T-helper 22 cell (primary cell): ENCODE measurements around the gene CRYBA2.

Source experiments
- DNase-seq: peaks from one replicate; pipeline ENCODE4 v3.0.0-alpha.2; 2020; ENCODE audit warnings: low read depth

The CRYBA2 gene

DNA sequence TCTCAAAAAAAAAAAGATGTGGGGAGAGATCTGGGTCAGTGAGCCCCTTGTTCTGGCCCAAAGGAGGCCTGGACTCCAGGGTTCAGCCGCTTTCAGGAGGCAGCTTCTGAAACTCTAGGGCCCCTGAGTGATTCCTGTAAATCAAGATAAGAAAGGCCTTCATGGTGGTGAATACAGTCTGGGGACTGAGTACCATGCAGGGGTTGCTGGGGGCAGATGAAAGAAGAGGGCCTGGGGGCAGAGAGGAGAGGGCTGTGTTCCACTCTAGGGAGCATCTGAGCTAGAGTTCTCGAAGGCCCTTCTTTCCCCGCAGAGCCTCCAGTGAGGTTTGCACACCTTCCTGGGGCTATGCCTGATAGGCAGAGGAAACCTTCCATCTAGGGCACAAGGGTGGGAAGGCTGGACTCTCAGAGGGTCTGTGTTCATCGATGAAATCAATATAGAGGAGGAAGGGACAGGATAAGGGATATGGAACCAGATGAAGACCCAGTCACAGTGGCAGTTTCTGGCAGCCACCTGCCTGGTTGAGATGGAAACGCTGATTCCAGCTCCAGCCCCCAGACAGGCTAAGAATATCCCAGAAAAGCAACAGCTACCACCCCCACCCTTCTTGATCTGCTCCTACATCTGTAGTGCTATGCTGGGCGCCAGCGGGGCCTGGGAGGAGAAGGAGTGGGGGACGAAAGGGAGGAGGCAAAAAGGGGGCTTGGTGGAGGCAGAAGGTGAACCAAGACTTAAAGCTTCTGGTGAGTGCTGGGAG, 38.5 kb downstream of the CRYBA2 start:
- DNase-seq: no peak

DNA sequence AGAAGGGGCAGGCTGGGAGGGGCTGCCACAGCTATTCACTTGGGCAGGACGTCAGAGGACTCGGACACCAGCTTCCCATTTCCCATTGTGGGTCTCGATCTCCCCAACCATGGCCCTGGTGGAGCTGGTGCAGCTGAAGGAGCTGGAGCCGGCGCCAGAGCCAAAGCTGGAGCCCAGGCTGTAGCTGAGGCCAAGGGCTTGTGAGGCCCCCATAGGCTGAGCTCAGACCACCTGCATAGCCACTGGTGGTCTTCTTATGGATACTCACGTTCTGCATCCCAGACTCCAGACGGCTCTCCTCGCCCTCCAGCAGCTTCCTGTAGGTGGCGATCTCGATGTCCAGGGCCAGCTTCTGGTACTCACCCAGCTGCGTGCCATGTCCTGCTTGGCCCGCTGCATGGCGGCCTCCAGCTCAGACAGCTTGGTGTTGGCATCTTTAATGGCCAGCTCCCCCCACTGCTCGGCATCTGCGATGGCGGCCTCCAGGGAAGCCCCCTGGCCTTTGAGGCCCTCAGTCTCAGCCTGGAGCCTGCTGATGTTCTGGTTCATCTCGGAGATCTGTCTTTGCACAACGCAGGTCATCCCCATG, 39.8 kb downstream of the CRYBA2 start:
- DNase-seq: no peak

DNA sequence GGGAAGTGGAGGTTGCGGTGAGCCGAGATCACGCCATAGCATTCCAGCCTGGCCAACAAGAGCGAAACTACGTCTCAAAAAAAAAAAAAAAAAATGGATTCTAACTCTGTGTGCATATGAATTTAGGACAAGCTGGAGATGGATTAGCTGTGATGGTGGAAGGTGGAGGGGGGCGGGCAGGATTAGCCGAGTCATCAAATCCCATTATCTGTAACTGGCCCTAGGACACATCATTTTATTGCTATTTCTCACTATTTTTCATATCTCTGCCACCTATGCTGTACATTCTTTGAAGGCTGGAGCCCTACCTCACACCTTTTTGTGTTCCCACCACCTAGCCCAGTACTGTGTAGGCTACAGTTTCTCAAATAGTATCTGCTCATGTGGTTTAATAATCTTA, 41.1 kb downstream of the CRYBA2 start:
- no peak for DNase-seq

- DNase-seq: no peak
Observed at GRCh38 chr2:218946621-218947020, 46.6 kb downstream of the CRYBA2 start.

- no peak for DNase-seq
Observed at GRCh38 chr2:218944759-218945404, 48.3 kb downstream of the CRYBA2 start.
